Spleen (tissue), 7 donors: Measurements from ENCODE around the gene HDAC3.

Experiments
- CTCF ChIP-seq, 11 experiments: fragments of 200-600 bp in 7 of 11; fragments of 450-650 bp in 4 of 11; sonication (generic) in 4 of 11; IDR thresholded peaks in 8 of 11; conservative IDR thresholded peaks in 3 of 11; 1 replicate in 7 of 11; 2 replicates in 4 of 11; pipeline versions ENCODE4 v1.4.0 to v1.8.0; 2016 to 2021; ENCODE audit warnings: antibody characterized with exemption in 11 of 11, inconsistent platforms in 4 of 11, mild to moderate bottlenecking in 1 of 11
- POLR2A ChIP-seq, 3 donors: fragments of 450-650 bp; IDR thresholded peaks; one replicate each; pipeline ENCODE4 v1.5.1; 2017; ENCODE audit warnings: antibody characterized with exemption in 3 of 3, mild to moderate bottlenecking in 1 of 3
- POLR2AphosphoS5 ChIP-seq, 3 donors: sonication (generic); formaldehyde crosslinking; IDR thresholded peaks; one replicate each; pipeline ENCODE4 v1.5.1; 2017; ENCODE audit warnings: antibody characterized with exemption in 3 of 3
- donor health status: DM: no; HTN: no; CAD: no; lungs with moderate emphysema.
- donor health status: DM: no; HTN: no; CAD: no.
- donor health status: DM: no; HTN: no; CAD: no.

- TF ChIP-seq CTCF (IDR thresholded peaks at IDR 0.05 in 8 of 11, conservative IDR thresholded peaks at IDR 0.05 in 3 of 11): no peak
- TF ChIP-seq POLR2AphosphoS5 (IDR thresholded peaks at IDR 0.05): no peak
- no peak for TF ChIP-seq POLR2A (IDR thresholded peaks at IDR 0.05)
These were observed 5.1 kb upstream of the HDAC3 start for GRCh38 chr5:141641634-141642267.
